ENCODE measurements around the gene ATRIP.

Gene ATRIP

GRCh38 chr3:48410205-48411040 is 36.1 kb upstream of the ATRIP start:
- no peak for DNase-seq

GRCh38 chr3:48411041-48411588 is 35.4 kb upstream of the ATRIP start:
- DNase-seq: no peak

- no peak for DNase-seq
Measured at GRCh38 chr3:48411606-48412374, 34.7 kb upstream of the ATRIP start.

GRCh38 chr3:48412375-48413001 is 34.0 kb upstream of the ATRIP start:
- no peak for DNase-seq

GRCh38 chr3:48413086-48413485 is 33.5 kb upstream of the ATRIP start:
- DNase-seq: no peak

- DNase-seq: no peak
Measured at GRCh38 chr3:48413611-48414010, 32.9 kb upstream of the ATRIP start.

- DNase-seq: no peak
Measured at GRCh38 chr3:48414376-48415250, 31.9 kb upstream of the ATRIP start.

- no peak for DNase-seq
Measured at GRCh38 chr3:48415251-48415953, 31.1 kb upstream of the ATRIP start.

- DNase-seq: no peak
Measured at GRCh38 chr3:48416091-48416505, 30.4 kb upstream of the ATRIP start.

- no peak for DNase-seq
Measured at GRCh38 chr3:48416546-48416945, 30.0 kb upstream of the ATRIP start.

- no peak for DNase-seq
Measured at GRCh38 chr3:48417529-48418108, 28.9 kb upstream of the ATRIP start.

GRCh38 chr3:48418140-48418539 is 28.4 kb upstream of the ATRIP start:
- DNase-seq: no peak

- DNase-seq: no peak
Measured at GRCh38 chr3:48418651-48419050, 27.9 kb upstream of the ATRIP start.

GRCh38 chr3:48419149-48419548 is 27.4 kb upstream of the ATRIP start:
- no peak for DNase-seq

- no peak for DNase-seq
Measured at GRCh38 chr3:48419597-48419996, 26.9 kb upstream of the ATRIP start.

GRCh38 chr3:48420561-48420960 is 26.0 kb upstream of the ATRIP start:
- no peak for DNase-seq

- no peak for DNase-seq
Measured at GRCh38 chr3:48422272-48422671, 24.3 kb upstream of the ATRIP start.

- no peak for DNase-seq
Measured at GRCh38 chr3:48422681-48423080, 23.9 kb upstream of the ATRIP start.

GRCh38 chr3:48423241-48423882 is 23.2 kb upstream of the ATRIP start:
- no peak for DNase-seq

GRCh38 chr3:48423883-48424695 is 22.4 kb upstream of the ATRIP start:
- no peak for DNase-seq
